AG04449 (cell line): Measurements from ENCODE around the gene C5orf15.
A peak's percentile ranks its signal among the peaks of the same experiment; 100 is the strongest.

ENCODE experiments used
- CTCF ChIA-PET: fragments of 350-600 bp; formaldehyde crosslinking; extraction: SDS; loops from one replicate; lab custom pipeline; 2021; ENCODE audit warnings: antibody characterized with exemption; lab: Yijun Ruan, JAX
- POLR2A ChIA-PET: fragments of 400-600, 350-600 bp; formaldehyde crosslinking; extraction: SDS; loops from one replicate; lab custom pipeline; 2020; ENCODE audit warnings: antibody characterized with exemption, inconsistent platforms; lab: Yijun Ruan, JAX
- DNase-seq: peaks from one replicate; pipeline ENCODE4 v3.0.0-alpha.2; 2010; ENCODE audit warnings: low read depth, low spot score
- H3K4me3 ChIP-seq: 2 replicates; pipeline ENCODE4 v1.5.1; 2011; ENCODE audit warnings: low read depth, mild to moderate bottlenecking, control low read depth, low read length
- CTCF ChIP-seq: IDR thresholded peaks from one replicate; pipeline ENCODE4 v1.5.1; 2011; ENCODE audit warnings: mild to moderate bottlenecking, moderate library complexity, low read length, control low read depth, inconsistent platforms; ENCODE audit not compliant: insufficient read depth; ENCODE audit errors: missing control alignments

C5orf15 gene

GRCh38 chr5:133933670-133934295 is 34.6 kb downstream of the C5orf15 start:
- no peak overlapping the region for H3K4me3 ChIP-seq
- POLR2A ChIA-PET: no interaction called here
- TF ChIP-seq CTCF: no peak
- CTCF ChIA-PET: no interaction called here
- no peak for DNase-seq

GRCh38 chr5:133933169-133933509 is 35.3 kb downstream of the C5orf15 start:
- no peak overlapping the region for H3K4me3 ChIP-seq
- ChIA-PET POLR2A (no interaction called here), CTCF (no interaction called here)
- DNase-seq: no peak
- TF ChIP-seq CTCF: no peak

GRCh38 chr5:133932441-133933168 is 35.8 kb downstream of the C5orf15 start:
- TF ChIP-seq CTCF: no peak
- no peak overlapping the region for H3K4me3 ChIP-seq
- ChIA-PET POLR2A (no interaction called here), CTCF (no interaction called here)
- DNase-seq: no peak

- no peak for DNase-seq
- ChIA-PET POLR2A (no interaction called here), CTCF (no interaction called here)
- no peak for TF ChIP-seq CTCF
- H3K4me3 ChIP-seq: no peak overlapping the region
Observed at GRCh38 chr5:133931546-133931945, 36.9 kb downstream of the C5orf15 start.

GRCh38 chr5:133930813-133931090 is 37.7 kb downstream of the C5orf15 start:
- ChIA-PET CTCF (no interaction called here), POLR2A (no interaction called here)
- no peak for DNase-seq
- no peak for TF ChIP-seq CTCF
- no peak overlapping the region for H3K4me3 ChIP-seq

- peak; percentile 19 for DNase-seq
Observed at GRCh38 chr5:133930061-133930812, 38.2 kb downstream of the C5orf15 start.

More at GRCh38 chr5:133930061-133930812, 38.2 kb downstream of the C5orf15 start:
- CTCF ChIA-PET: no interaction called here
- no peak overlapping the region for H3K4me3 ChIP-seq
- POLR2A ChIA-PET: no interaction called here
- TF ChIP-seq CTCF: no peak
